KOPT-K1 (cell line): ENCODE data around the gene STAG3.
"Not testable (repeated sequence)": the region's sequence is repeated elsewhere in the genome, so short reads cannot be mapped to it uniquely, and the experiment has no call there.

Experiments
- H3K27ac ChIP-seq: fragments of 200-600 bp; sonication (generic); 2 replicates; pipeline ENCODE4 v1.5.1; 2016; ENCODE audit warnings: antibody characterized with exemption, mild to moderate bottlenecking, low read depth, low read length; ENCODE audit not compliant: poor library complexity, severe bottlenecking
- H3K36me3 ChIP-seq: fragments of 200-600 bp; sonication (generic); 2 replicates; pipeline ENCODE4 v1.5.1; 2017; ENCODE audit warnings: antibody characterized with exemption, mild to moderate bottlenecking, low read length, moderate library complexity; ENCODE audit not compliant: insufficient read depth
- H3K9me3 ChIP-seq: fragments of 200-600 bp; sonication (generic); 2 replicates; pipeline ENCODE4 v1.5.1; 2017; ENCODE audit warnings: antibody characterized with exemption, low read length, mild to moderate bottlenecking; ENCODE audit not compliant: insufficient read depth, poor library complexity, severe bottlenecking

The STAG3 gene

DNA sequence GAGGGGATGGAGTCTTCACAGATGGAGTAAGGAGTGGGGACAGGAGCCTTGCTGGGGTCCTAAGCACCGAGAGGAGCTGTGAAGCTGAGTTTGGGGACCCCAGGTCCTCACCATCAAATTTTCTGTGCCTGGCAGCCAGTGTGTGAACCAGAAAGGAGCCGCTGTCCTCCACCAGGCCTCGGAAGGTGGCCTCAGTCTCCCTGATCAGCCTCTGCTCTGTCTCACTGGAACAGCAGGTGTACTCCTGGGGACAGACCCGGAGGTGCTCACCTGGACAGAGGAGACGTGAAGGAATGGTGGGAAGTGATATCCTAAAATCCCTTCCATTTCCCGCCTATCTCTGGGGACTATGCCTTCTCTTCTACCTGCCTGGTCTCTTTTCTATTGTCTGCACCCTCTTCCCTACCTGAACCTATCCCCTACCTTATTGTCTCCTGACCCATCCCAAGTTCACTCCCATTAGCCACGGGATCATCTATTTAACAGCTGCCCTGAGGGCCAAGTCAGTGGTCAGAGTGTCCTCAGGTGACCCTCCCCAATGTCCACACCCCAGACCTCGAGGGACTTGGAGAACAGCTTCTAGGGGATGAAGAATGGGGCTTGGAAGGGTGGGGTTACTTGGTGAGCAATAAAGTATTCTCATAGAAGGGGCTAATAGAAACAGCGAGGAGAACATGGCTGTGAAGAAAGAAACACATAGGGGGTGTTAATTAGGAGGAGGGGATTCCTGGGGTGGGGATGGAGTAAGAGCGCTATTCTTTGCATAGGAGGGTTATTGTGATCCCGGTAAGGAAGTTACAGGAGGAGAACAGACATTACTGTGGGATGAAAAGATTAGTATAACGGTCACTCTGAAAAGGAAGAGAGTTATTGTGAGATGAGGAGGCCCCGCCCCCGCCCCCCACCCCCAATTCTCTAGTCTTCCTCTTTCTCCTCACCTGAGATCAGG is 1.3 kb upstream of the STAG3 start:
- Histone ChIP-seq H3K36me3 (peaks cover 25% of the 10 kb centered on the region; the same call in 1 of the 2 replicates), H3K9me3 (no peaks in the 10 kb centered on the region), H3K27ac (peak overlapping the region; percentile 71)

DNA sequence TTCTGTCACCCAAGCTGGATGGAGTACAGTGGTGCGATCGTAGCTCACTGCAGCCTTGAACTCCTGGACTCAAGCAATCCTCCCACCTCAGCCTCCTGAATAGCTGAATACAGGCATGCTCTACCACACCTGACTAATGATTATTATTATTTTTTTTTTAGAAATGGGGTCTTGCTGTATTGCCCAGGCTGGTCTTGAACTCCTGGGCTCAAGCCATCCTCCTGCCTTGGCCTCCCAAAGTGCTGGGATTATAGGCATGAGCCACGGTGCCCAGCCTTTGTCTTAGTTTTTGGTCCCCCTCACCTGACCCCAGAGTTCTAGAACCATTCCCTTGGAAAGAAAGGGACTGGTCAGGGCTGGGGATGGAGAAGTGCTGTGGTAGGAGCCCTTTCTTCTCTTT is 2.4 kb downstream of the STAG3 start:
- H3K36me3 ChIP-seq, H3K9me3 ChIP-seq: not testable (repeated sequence)
- H3K27ac ChIP-seq: peak overlapping the region; percentile 60

DNA sequence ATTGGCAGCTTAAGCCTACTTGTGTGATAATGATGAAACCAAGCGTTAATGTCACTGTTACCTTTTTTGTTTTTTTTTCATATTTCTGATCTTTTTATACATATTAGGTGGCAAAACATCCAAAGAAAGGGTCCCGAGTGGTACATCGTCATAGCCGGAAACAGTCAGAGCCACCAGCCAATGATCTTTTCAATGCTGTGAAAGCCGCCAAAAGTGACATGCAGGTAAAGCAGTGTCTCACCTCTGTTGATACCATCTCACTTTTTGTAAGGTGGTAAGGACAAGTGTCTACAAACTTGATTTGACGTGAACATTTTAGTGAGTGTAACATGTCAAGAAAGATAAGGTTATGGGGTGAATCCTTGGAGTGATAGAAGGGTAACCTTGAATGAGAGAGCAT is 4.9 kb downstream of the STAG3 start:
- H3K36me3 ChIP-seq, H3K9me3 ChIP-seq, H3K27ac ChIP-seq: not testable (repeated sequence)

DNA sequence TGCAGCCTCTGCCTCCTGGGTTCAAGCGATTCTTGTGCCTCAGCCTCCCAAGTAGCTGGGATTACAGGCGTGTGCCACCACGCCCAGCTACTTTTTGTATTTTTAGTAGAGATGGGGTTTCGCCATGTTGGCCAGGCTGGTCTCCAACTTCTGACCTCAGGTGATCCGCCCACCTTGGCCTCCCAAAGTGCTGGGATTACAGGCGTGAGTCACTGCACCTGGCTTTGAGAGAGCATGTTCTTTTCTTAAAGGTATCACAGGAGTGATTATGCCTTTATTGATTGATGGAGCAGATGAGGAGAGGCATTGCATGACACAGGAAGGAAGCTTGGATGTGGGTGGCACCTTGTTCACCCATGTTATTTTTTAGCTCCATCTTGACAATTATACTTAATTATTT is 5.4 kb downstream of the STAG3 start:
- not testable (repeated sequence) for H3K36me3 ChIP-seq, H3K9me3 ChIP-seq, H3K27ac ChIP-seq

DNA sequence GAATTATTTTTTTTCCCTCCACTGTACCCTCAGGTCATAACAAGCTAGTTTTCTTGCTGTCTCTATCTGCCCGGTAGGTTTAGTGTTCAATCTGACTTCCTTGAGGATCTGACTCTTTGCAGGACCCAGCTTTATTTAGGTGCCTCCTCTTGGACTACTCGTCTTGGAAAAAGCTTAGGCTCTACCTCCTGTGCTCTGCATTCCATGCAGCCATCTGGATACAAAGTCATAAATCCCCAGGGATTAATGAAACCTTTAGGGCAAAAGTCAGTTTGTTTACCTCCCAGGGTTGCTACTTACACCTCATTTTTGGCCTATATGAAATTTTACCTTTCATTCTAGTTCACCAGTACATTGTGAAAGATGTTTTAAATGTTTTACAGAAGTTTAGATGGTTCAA is 8.0 kb downstream of the STAG3 start:
- Histone ChIP-seq H3K9me3 (no peaks in the 10 kb centered on the region), H3K27ac (no peak overlapping the region), H3K36me3 (no peaks in the 10 kb centered on the region)

DNA sequence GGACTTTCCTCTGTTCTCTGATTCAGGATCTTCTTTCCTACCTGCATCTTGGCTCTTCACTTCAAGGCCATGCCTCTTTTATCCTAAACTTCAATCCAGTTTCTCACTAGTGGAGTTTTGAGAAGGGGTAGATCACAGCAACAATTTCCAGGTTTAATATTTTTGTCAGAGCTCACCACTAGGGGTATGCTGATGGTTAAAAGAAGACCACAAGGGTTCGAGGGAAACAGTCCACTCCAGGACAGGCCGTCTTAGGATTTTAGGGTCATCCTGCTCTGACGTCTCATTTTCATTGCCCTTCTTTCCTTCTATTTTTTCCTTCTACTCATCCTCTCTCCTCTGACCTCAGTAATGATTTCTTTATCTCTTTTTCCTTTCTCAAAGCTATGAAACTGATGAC is 11.3 kb downstream of the STAG3 start:
- H3K36me3 ChIP-seq: no peaks in the 10 kb centered on the region
- H3K27ac ChIP-seq: no peak overlapping the region
- H3K9me3 ChIP-seq: no peaks in the 10 kb centered on the region

DNA sequence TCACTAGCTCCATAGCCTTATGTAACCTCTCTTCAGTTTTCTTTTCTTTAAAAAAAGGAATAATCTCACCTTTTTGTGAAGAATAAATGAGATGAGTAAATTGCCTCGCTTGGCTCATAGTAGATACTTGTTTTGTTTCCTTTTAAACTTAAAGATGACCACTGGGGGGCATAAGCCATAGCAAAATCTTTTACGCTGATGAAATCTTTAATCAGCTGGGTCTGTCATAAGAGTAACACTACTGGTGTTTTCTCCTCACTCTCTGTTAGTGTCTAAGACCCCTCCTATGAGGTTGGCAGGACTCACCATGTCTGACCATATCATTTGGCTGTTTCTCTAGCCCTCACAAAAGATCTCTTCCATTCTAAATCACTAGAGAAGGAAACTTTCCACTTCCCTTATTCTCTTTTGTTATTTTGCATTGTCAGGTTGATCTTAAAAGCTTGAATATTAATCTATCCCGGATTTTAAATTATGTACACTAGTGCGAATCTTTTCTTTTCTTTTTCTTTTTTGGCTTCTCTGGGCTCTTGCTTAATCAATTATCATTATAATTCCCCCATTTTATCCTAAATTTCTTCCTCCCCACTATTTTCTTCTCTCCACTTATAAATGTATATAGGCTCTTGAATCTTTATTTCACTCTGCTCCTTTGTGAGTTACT is 12.5 kb downstream of the STAG3 start:
- Histone ChIP-seq H3K36me3 (no peaks in the 10 kb centered on the region), H3K27ac (peak overlapping the region; percentile 71), H3K9me3 (no peaks in the 10 kb centered on the region)

DNA sequence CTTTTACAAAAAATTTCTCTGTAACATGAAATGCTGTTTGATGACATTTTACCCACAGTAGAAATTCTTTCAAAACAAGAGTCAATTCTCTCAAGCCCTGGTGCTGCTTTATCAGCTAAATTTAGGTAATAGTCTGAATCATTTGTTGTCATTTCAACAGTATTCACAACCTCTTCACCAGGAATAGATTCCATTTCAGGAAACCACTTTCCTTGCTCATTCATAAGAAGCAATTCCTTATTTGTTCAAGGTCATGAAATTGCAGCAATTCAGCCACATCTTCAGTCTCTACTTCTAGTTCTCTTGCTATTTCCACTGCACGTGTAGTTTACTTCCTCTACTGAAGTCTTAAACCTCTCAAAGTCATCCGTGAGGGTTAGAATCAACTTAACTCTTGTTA is 14.1 kb downstream of the STAG3 start:
- Histone ChIP-seq H3K27ac (peak overlapping the region; percentile 71), H3K9me3 (no peaks in the 10 kb centered on the region), H3K36me3 (no peaks in the 10 kb centered on the region)

DNA sequence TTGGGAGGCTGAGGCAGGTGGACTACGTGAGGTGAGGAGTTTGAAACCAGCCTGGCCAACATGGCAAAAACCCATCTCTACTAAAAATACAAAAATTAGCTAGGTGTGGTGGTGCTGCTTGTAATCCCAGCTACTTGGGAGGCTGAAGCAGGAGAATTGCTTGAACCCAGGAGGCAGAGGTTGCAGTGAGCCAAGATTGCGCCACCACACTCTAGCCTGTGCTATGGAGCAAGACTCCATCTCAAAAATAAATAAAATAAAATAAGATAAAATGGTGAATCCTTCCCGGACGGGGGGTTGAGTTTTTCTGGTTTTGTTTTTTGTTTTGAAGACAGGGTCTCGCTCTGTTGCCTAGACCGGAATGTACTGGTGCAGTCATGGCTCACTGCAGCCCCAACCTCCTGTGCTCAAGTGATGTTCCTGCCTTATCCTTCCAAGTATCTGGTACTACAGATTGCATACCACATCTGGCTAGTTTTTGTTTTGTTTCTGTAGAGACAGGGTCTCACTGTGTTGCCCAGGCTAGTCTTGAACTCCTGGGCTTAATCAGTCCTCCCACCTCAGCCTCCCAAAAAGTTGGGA is 14.7 kb downstream of the STAG3 start:
- H3K27ac ChIP-seq: peak overlapping the region; percentile 71
- H3K9me3 ChIP-seq, H3K36me3 ChIP-seq: not testable (repeated sequence)

DNA sequence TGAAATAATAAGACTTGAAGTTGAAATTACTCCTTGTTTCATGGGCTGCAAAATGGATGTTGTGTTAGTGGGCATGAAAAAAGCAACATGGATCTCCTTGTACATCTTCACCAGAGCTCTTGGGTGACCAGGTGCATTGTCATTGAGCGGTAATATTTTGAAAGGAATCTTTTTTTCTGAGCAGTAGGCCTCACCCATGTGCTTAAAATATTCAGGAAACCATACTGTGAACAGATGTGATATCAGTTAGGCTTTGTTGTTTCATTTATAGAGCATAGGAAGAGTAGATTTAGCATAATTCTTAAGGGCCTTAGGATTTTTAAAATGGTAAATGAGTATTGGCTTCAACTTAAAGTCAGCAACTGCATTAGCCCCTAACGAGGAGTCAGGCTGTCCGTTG is 15.3 kb downstream of the STAG3 start:
- peak overlapping the region; percentile 71 for H3K27ac ChIP-seq
- no peaks in the 10 kb centered on the region for H3K36me3 ChIP-seq
- H3K9me3 ChIP-seq: no peaks in the 10 kb centered on the region

DNA sequence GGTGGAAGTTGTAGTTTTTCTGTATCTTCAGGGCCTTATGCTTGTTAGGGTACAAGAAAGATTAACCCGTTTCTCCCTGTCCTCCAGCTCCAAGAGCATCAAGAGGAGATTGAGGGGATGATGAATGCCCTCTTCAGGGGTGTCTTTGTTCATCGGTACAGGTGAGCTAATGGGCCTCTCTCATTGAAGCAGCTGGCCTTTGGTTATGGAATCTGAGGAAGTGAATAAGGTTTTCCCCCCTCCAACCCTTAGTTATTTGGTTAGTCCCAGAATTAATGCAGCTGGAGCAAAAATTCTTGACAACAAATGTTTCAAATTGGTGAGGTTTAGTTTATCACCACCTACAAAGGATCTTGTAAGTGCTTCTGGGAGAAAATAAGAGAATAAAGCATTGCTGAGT is 17.5 kb downstream of the STAG3 start:
- Histone ChIP-seq H3K27ac (no peak overlapping the region), H3K9me3 (no peaks in the 10 kb centered on the region), H3K36me3 (no peaks in the 10 kb centered on the region)

DNA sequence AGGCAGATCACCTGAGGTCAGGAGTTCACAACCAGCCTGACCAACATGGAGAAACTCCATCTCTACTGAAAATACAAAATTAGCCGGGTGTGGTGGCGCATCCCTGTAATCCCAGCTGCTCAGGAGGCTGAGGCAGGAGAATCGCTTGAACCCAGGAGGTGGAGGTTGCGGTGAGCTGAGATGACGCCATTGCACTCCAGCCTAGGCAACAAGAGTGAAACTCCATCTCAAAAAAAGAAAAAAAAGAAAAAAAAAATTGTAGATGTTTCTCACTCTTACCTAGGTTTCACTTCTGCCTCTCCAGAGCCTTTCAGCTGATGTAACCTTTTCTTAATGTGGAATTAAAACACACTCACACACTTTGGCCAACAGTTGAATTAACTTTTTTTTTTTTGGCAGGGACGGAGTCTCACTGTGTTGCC is 18.2 kb downstream of the STAG3 start:
- not testable (repeated sequence) for H3K27ac ChIP-seq, H3K9me3 ChIP-seq, H3K36me3 ChIP-seq

DNA sequence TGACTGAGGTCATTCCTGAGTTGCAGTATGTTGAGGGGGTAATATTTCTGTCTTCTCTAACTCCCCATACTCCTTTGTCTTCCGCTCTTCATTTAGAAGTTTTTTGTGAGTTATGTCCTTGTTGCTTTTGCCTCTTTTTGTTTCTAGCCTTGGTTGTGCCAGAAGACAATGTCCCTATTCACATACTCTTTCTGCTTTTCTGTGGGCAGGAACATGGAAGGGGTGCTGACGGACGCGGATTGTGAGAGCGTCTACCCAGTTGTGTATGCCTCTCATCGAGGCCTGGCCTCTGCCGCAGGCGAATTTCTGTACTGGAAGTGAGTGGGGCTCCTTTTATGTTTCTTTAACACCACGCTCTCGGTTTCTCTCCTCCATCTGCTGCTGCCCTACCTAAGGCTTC is 20.5 kb downstream of the STAG3 start:
- H3K36me3 ChIP-seq: no peaks in the 10 kb centered on the region
- no peak overlapping the region for H3K27ac ChIP-seq
- H3K9me3 ChIP-seq: no peaks in the 10 kb centered on the region

DNA sequence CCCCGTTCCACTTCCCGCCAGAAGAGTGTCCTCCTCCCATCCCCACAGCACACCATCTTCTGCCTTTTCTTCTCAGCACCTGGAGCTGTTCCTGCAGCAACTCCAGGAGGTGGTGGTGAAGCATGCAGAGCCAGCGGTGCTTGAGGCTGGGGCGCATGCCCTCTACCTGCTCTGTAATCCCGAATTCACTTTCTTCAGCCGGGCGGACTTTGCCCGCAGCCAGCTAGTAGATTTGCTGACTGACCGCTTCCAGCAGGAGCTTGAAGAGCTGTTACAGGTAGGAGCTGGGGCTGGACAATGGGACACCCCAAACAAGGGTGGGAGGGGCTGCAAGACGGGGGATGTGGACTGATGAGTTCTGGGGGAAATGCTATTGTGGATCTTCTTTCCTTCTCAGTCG is 23.0 kb downstream of the STAG3 start:
- no peaks in the 10 kb centered on the region for H3K36me3 ChIP-seq
- no peaks in the 10 kb centered on the region for H3K9me3 ChIP-seq
- no peak overlapping the region for H3K27ac ChIP-seq

DNA sequence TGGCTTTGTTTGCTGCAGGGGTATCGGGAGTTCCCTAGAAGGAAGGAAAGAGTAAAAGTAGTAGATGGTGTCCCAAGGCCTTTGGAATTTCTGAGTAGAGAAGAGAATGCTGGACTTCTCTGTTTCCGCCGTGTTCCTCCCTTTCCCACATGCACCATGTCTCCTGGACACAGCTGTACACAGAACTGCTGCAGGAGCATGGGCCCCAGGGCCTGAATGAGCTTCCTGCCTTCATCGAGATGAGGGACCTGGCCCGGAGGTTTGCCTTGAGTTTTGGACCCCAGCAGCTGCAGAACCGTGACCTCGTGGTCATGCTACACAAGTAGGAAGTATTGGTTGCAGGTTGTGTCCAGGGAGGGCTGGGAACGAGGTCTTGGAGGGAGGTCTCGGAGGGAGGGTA is 26.7 kb downstream of the STAG3 start:
- H3K36me3 ChIP-seq: no peaks in the 10 kb centered on the region
- no peak overlapping the region for H3K27ac ChIP-seq
- H3K9me3 ChIP-seq: no peaks in the 10 kb centered on the region
